NCI-H460 (cell line): Measurements from ENCODE around the gene LAMP1. TPM values are rescaled to one million over a fixed set of nuclear protein-coding genes. Genes with fewer than 3 reads are reported as not detected.
"Not testable (repeated sequence)": the region's sequence is repeated elsewhere in the genome, so short reads cannot be mapped to it uniquely, and the experiment has no call there.

Experiments used
- DNase-seq: peaks from one replicate; pipeline ENCODE4 v3.0.0-alpha.2; 2016; ENCODE audit warnings: low read depth; ENCODE audit errors: extremely low read depth
- total RNA-seq: library from RNA; depleted of rRNA; stranded (reverse); fragments of >200 nt; shearing (Covaris generic); gene quantifications from 2 replicates; pipeline ENCODE4 v1.2.3, GENCODE V29; 2014

The LAMP1 gene
- total RNA-seq, 1 experiment from 2014 or later = 118 TPM

- DNase-seq = no peak
Observed at GRCh38 chr13:113324398-113324797, 27.4 kb downstream of the LAMP1 start.

GRCh38 chr13:113325779-113326178 lies 28.7 kb downstream of the LAMP1 start:
- DNase-seq = no peak

GRCh38 chr13:113327391-113327765 lies 30.3 kb downstream of the LAMP1 start:
- no peak for DNase-seq

- no peak for DNase-seq
Observed at GRCh38 chr13:113327766-113328471, 30.9 kb downstream of the LAMP1 start.

GRCh38 chr13:113328851-113329250 lies 31.8 kb downstream of the LAMP1 start:
- DNase-seq = no peak

GRCh38 chr13:113329656-113330312 lies 32.7 kb downstream of the LAMP1 start:
- DNase-seq = no peak

- no peak for DNase-seq
Observed at GRCh38 chr13:113332615-113333014, 35.6 kb downstream of the LAMP1 start.

- no peak for DNase-seq
Observed at GRCh38 chr13:113333076-113333475, 36.0 kb downstream of the LAMP1 start.

- no peak for DNase-seq
Observed at GRCh38 chr13:113337556-113337955, 40.5 kb downstream of the LAMP1 start.

- no peak for DNase-seq
Observed at GRCh38 chr13:113337976-113338375, 40.9 kb downstream of the LAMP1 start.

- no peak for DNase-seq
Observed at GRCh38 chr13:113338451-113338850, 41.4 kb downstream of the LAMP1 start.

GRCh38 chr13:113342820-113343691 lies 46.0 kb downstream of the LAMP1 start:
- DNase-seq = no peak

GRCh38 chr13:113343692-113343968 lies 46.6 kb downstream of the LAMP1 start:
- DNase-seq = no peak

GRCh38 chr13:113345486-113345885 lies 48.4 kb downstream of the LAMP1 start:
- DNase-seq = no peak

- DNase-seq = not testable (repeated sequence)
Observed at GRCh38 chr13:113347736-113348225, 50.7 kb downstream of the LAMP1 start.

- DNase-seq = no peak
Observed at GRCh38 chr13:113348591-113348990, 51.6 kb downstream of the LAMP1 start.

- DNase-seq = no peak
Observed at GRCh38 chr13:113349050-113349449, 52.0 kb downstream of the LAMP1 start.

GRCh38 chr13:113349491-113349890 lies 52.5 kb downstream of the LAMP1 start:
- DNase-seq = no peak

GRCh38 chr13:113350065-113350937 lies 53.3 kb downstream of the LAMP1 start:
- DNase-seq = no peak

- DNase-seq = no peak
Observed at GRCh38 chr13:113350938-113351335, 53.9 kb downstream of the LAMP1 start.
